Non-pigmented ciliary epithelial cell (primary cell): ENCODE data around the gene LRIG2.
"Not testable (repeated sequence)": the region's sequence is repeated elsewhere in the genome, so short reads cannot be mapped to it uniquely, and the experiment has no call there.

Experiments used
- DNase-seq: peaks from one replicate; pipeline ENCODE4 v3.0.0-alpha.2; 2010; ENCODE audit warnings: low read depth

The LRIG2 gene

GRCh38 chr1:113058941-113059706, 13.9 kb upstream of the LRIG2 start:
- no peak for DNase-seq

DNA sequence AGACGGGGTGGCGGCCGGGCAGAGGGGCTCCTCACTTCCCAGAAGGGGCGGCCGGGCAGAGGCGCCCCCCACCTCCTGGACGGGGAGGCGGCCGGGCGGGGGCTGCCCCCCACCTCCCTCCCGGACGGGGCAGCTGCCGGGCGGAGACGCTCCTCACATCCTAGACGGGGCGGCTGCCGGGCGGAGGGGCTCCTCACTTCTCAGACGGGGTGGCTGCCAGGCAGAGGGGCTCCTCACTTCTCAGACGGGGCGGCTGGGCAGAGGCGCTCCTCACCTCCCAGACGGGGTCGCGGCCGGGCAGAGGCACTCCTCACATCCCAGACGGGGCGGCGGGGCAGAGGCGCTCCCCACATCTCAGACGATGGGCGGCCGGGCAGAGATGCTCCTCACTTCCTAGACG, 9.5 kb upstream of the LRIG2 start:
- not testable (repeated sequence) for DNase-seq

DNA sequence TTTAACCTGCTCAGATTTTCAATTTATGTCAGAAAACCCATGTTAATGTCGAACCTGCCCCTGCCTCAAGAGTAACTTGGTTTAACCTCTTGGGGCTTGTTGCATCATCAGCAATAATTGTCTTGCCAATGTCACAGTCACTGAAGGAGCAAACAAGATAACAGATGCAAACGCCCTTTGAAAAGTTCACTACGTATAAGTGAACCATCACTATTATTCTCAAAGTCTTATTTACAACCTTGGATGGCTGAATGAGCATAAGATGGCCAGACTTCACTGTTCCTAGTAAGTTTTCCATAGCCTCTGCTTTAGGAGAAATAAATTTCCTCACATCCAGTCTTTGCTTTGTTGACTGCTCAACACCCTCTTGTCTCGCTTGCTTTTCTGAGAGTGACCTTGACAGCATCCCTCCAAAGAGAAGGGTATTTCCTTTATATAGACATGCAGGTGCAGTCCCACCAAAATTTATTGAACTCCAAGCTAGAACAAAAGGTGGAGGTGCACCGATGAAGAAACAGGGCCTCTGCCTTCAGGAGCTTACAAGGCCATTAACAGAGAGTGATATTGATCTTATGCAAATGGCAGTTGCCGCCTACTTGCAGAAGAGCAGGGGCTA, 749 bp upstream of the LRIG2 start:
- DNase-seq = no peak

DNA sequence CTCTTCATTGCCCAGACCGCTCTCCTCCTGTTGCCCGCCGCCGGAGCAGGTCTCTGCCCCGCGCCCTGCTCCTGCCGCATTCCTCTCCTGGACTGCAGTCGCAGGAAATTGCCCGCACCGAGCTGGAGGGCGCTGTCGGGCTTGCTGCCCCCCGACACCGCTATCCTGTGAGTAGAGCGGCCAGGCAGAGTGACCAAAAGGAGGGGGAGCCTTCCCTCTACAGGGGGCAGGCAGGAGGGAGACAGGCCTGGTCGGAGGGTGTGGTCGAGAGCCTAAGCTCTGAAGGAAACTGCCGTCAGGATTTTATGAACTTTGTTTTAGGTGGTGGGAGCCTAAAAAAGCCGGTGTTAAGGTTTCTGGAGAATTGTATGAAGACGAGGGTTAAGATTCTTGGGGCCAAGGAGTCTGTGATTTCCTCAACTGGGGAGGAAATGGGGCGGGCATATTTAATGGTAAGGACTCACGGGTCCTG, 517 bp downstream of the LRIG2 start:
- no peak for DNase-seq

DNA sequence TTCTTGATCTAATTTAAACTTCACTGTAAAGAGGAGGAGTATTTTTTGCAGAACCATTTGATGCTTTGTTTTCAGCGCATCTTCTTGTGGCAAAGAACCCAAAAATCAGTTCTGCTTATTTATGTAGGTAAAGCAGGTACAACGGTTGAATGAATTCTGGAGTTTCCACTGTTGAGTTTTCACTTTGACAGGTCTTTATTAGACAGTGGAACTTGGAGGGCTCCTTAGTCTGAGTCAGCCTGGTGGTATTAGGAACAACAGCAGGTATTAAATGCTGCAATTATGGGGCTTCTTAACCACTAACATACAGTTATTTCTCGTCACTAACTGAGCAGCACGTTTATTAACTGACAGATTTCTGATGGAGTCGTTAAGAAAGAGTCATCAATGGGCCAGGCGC, 1.2 kb downstream of the LRIG2 start:
- no peak for DNase-seq

- DNase-seq = not testable (repeated sequence)
These were observed 5.0 kb downstream of the LRIG2 start for GRCh38 chr1:113077978-113078377.

DNA sequence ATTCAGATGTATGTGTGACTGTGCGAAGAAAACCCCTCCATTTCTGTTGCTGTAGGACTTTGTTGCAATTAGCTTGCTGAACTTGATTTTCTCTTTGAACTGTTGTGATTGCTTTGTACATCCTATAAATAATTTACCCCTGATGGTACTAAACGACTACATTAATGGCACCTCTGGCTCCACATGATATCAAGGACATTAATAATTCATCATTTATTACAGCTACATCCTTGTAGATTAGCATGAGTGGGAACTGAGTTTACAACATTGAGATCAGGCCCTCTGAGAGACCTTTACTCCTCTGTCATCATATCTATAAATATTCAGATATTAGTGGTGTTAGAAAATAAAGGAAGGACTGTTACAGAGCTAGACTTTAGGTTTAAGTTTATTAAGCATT, 13.5 kb downstream of the LRIG2 start:
- no peak for DNase-seq

- DNase-seq = no peak
These were observed 16.0 kb downstream of the LRIG2 start for GRCh38 chr1:113088972-113089371.

GRCh38 chr1:113090051-113090450, 17.1 kb downstream of the LRIG2 start:
- DNase-seq = no peak

DNA sequence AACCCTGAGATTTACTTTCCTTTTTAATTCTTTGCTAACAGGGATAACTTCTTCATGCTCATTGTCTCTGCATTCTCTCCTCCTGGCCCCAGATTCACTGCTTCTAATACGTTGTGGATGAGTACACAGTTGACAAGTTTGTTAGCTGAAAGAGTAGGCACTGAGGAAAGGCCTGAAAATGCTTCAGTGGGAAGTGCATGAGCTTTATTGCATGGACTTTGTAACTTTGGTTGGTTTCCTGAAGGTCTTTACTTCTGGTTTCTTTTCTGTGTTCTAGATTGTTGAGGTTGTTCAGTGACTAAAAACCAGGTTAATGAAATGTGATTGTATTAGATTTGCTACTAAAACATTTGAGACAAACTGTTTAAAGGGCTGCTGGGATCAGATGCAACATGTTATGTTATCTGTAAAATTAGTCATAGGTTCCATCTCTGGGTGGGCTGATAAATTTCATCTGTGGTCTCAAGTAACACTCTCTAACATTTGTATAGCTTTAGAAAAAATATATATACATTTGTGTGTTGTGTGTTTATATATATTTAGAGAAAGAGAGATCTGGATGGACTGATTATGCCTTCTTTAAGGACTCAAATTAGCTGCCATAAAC, 19.1 kb downstream of the LRIG2 start:
- no peak for DNase-seq

DNA sequence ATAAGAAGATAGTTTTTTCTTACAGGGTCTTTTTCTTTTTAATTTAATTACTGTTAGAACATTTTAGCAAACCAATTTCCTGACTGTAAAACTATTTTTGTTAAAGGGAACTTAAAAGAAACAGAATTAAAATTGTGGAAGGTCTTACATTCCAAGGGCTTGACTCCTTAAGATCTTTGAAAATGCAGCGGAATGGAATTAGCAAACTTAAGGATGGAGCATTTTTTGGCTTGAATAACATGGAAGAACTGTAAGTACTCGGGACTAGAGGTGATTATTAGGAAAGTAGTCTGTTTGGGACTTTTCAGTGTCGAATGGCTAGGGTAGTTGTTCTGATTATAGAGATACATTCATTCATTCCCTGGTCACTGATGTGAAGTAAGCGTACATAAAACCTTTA, 21.5 kb downstream of the LRIG2 start:
- DNase-seq = no peak

DNA sequence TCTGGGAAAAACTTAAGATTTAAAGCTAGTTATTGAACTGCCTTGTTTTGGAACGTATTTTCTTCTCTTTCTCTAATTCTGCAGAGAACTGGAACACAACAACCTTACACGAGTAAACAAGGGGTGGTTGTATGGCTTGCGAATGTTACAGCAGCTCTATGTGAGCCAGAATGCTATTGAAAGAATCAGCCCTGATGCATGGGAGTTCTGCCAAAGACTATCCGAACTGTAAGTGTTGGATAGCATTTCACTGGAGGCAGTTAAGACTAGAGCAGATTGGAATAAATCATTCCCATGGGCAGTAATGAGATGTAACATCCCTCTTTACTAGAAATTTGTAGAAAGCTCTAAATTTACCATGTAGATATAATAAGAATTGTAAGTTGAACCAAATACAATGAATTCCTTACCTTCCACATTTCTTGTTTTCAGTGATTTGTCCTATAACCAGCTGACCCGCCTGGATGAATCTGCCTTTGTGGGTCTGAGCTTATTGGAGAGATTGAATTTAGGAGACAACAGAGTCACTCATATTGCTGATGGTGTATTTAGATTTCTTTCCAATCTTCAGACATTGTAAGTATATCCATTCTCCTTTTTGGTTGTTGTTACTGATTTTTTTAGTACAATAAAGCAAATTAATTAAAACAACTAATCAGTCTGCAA, 22.9 kb downstream of the LRIG2 start:
- DNase-seq = no peak

GRCh38 chr1:113096493-113096892, 23.5 kb downstream of the LRIG2 start:
- DNase-seq = no peak

DNA sequence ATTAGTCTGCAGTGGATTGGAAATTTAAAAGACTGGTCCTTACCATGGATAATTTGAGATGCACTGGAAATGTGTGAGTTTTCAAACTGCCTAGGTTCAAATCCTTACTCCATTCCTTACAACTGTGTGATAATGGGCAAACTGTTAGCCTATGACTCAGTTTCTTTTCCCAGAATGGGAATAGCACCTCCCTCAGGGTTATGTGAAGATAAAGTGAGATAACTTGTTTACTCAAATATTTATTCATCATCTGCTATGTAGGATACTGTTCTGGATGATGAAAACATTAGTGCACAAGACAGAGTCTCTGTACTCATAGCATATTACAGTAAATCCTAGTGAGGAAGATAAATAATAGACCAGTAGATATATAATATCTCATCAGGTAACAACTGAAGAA, 28.6 kb downstream of the LRIG2 start:
- DNase-seq = no peak

- DNase-seq = no peak
These were observed 30.1 kb downstream of the LRIG2 start for GRCh38 chr1:113103048-113103447.

DNA sequence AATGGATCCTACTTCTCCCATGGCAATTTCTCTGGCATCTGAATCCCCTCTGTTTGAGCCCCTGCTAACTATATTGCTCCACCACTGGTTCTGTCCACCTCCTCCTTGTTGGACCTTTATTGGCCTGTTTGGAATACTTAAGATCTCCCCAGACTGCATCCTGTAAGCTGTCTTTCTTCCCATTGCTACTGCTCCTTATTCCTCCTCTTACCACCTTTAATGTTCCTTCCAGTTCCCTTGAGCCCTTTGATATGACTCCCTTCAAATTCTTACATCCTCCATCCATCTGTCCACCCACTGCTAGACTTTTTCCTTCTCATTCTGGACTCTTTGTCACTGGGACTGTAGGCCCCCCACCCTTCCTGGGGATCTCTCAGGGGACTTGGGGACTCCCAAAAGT, 31.0 kb downstream of the LRIG2 start:
- no peak for DNase-seq

- no peak for DNase-seq
These were observed 33.9 kb downstream of the LRIG2 start for GRCh38 chr1:113106910-113107309.

DNA sequence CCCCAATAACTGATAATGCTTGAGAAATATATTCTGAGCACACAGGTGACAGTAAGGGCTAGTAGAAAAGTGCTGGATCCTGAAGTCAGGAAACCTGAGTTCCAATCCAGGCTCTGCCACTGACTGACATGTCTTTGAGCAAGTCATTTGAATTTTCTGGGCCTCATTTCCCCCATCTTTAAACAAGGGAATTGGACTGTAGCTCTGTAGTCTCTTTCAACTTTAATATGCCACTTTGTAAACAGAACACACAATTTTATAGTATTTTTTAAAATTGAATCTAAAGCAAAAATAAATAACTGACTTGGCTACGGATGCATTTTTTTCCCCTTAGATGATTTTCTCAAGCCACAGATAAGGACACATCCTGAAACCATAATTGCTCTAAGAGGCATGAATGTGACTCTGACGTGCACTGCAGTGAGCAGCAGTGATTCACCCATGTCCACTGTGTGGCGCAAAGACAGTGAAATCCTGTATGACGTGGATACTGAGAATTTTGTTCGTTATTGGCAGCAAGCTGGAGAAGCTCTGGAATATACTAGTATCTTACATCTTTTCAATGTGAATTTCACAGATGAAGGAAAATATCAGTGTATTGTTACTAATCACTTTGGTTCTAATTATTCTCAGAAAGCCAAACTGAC, 37.0 kb downstream of the LRIG2 start:
- peak; percentile 95 for DNase-seq

DNA sequence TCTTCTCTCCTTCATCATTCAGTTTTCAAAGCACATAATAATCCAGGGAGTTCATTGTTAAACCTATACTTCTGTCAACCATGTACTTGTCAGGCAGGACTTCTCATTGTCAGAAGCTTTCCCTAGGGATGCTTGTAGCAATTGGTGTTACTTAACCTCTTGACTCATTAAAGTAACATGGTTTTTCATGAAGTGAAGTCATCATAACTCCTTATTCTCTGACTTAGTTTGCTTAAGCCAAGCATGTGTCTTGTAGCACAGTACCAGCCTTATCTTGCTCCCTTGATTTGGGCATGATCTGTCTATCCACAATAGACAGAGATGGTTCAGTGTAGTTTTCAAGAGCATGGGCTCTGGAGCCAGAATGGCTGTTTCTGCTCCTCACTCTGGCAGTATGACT, 45.3 kb downstream of the LRIG2 start:
- DNase-seq = no peak

DNA sequence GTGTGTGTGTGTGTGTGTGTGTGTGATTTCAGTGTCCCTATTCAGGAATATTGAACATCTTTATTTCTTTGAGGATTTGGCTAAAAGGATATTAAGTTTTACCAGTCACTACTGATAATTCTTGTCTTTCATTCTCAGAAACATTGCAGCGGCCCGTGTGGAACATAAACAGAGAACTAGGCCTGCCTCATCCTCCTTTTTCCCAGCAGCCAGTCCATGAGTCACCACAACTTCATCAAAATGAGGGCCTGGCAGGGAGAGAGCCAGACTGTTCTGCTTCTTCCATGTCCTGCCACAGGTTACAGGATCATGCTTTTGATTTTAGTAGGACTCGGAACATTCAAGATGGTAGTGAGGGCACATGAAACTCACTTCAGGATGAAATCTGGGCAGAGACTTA, 50.7 kb downstream of the LRIG2 start:
- DNase-seq = no peak

DNA sequence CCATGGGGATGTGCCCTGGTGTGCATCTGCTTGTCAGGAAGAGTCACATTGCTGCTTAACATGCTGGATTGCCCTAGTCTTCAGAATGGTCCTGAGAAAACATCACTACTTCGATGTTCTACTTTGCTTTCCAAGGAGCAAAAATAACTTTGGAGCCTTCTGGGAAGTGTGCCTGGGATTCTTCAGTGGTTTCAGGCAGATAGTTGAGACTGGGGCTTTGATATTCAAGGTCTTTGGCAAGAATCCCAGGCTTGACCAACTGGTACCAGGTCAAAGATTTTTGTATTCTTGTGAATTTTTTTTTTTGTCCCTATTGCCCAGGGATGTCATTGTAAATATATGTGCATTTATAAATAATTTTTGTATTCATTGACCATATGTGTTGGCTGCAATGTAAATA, 51.4 kb downstream of the LRIG2 start:
- no peak for DNase-seq

- no peak for DNase-seq
These were observed 52.5 kb downstream of the LRIG2 start for GRCh38 chr1:113125517-113125916.
